GM21529 (cell line): Measurements from ENCODE around the gene ITPR3.

Experiments used
- ATAC-seq: cut with Tn5 transposase; IDR thresholded peaks from one replicate; pipeline ENCODE4 v1.9.1; 2021; ENCODE audit not compliant: unreplicated experiment

Gene ITPR3

GRCh38 chr6:33727932-33728331 is 106.8 kb downstream of the ITPR3 start:
- ATAC-seq = no peak

DNA sequence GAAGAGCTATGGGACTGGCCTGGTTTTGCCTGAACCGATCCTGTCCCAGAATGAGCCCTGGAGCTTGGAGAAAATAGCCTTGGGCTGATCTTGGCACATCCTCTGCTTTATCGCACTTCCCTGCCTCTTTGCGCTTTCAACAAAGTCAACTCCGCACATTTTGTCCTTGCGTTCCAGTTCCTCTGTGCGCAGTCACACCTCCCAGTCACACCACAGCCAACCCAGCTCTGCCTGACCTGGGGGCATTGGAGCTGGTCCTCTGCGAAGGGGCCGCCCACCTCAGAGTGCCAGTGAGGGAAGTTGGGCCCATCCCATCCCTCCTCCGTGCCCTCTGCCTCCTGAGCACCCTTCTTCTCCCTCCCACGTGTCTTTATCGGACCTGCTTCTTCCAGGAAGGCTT is 107.3 kb downstream of the ITPR3 start:
- ATAC-seq = no peak

GRCh38 chr6:33729059-33729458 is 107.9 kb downstream of the ITPR3 start:
- no peak for ATAC-seq

DNA sequence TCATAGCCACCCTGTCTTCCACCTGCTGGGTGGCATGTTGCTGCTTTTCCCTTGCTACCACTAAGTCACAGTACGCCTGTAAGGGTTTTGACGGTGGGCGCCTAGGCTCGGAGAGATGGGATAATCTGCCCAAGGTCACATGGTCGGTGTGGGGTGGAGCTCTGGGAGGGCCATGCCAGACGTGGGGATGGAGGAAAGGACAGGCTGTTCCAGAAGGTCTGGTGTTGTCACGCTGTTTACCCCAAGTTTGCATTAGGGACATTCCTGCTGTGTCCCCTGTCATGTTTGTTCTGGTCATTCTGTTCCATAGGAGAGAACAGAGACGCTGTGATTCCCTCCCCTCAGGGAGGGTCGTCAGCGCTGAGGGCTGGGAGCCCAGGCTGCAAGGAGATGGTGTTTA is 109.5 kb downstream of the ITPR3 start:
- ATAC-seq = no peak

GRCh38 chr6:33731035-33731434 is 109.9 kb downstream of the ITPR3 start:
- ATAC-seq = no peak

GRCh38 chr6:33731751-33732282 is 110.7 kb downstream of the ITPR3 start:
- ATAC-seq = no peak

GRCh38 chr6:33732385-33732784 is 111.3 kb downstream of the ITPR3 start:
- ATAC-seq = no peak

GRCh38 chr6:33732817-33733708 is 111.9 kb downstream of the ITPR3 start:
- no peak for ATAC-seq

- no peak for ATAC-seq
Measured at GRCh38 chr6:33733709-33734007, 112.5 kb downstream of the ITPR3 start.

- ATAC-seq = no peak
Measured at GRCh38 chr6:33735216-33735615, 114.1 kb downstream of the ITPR3 start.

- ATAC-seq = no peak
Measured at GRCh38 chr6:33737267-33738026, 116.3 kb downstream of the ITPR3 start.

- ATAC-seq = no peak
Measured at GRCh38 chr6:33738153-33738552, 117.0 kb downstream of the ITPR3 start.

DNA sequence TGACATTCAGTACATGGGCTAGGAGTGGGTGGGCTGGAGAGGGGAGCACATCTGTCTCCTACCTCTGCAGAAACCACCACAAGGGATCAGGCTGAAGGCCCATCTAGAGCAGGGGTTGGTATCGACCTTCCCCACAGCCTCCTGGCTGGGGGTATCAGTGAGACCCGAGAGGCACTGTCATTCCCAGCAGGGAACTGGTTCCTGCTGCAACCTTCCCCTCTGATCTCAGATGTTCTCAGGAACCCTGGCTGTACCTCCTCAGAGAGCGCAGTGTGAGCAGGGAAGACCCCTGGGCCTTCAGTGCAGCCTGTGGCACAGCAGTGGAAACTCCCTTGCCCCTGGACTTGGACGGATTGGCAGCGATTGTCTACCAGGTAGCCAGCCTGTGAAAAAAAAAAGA is 117.8 kb downstream of the ITPR3 start:
- ATAC-seq = no peak

- ATAC-seq = no peak
Measured at GRCh38 chr6:33739571-33739970, 118.4 kb downstream of the ITPR3 start.

GRCh38 chr6:33740204-33740608 is 119.1 kb downstream of the ITPR3 start:
- ATAC-seq = no peak

DNA sequence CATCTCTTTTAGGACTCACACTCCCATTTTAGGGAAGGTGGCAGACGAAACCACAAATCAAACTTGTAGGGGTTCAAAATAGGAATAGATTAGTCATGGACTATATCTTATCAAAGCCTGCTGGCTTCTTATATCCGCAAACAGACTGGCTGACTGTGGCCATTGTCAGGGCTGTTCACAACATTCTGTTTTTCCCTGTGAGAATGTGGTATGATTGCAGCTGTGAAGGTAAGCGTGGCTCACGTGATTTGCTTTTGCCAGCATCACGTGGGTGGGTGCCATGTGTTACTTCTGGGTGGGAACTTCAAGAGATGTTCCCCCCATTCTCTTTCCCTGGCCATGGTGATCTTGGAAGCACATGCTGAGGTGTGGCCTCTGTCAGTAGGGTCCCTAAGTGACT is 119.7 kb downstream of the ITPR3 start:
- no peak for ATAC-seq

GRCh38 chr6:33742092-33742491 is 121.0 kb downstream of the ITPR3 start:
- no peak for ATAC-seq

DNA sequence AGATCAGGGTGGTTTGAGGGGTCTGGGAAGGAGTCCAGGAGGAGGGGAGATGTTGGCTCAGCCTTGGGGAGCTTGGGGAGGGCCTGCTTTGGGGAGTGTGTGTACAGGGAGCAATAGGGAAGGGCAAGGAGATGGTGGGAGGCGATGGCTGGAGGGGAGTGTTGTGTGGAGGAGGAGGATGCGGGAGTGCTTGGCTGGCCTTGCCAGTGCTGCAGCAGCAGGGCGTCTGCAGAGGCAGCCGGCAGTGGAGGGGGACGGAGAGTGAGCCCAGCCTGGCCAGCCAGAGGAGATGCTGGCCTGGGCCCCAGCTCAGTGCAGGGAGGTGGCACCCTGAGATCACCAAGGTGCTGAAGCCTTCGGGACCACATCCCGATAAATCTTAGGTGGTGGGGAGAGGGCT is 121.7 kb downstream of the ITPR3 start:
- no peak for ATAC-seq

DNA sequence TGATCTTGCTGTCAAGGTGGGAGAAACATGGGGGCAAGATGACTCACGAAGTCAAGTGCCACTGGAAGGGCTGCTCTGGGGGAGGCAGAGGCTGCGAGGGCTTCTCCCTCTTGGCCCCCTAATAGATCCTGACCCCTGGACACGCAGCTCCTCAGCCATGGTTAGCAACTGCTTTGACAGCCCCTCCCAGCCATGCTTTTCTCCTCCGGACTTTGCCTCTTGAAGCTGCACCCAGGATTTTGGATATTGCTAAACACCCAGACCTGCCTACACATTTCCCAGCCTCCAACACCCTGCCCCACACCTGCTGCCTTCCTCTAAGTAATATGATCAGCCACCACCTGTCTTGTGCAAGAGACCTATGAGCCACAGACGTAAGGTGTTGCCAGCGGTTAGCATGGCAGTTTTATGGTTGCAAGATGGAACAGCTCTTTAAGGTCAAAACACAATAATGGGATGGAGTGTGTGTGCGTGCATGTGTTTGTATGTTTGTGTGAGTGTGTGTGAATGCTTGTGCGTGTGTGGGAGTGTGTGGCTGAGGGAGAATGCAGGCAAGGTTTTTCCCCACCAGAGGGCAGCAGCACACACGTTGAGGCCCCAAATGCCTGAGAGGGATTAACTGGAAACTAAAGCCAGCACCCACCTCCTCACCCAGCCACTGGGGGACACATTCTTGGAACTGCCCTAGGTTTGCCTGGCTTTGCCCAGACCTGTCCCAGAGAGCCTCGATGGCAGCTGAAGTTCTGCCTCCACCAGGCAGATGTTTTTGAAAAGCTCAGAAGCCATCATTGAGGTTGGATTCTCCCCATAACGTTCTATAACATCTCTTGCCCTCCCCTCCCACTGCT is 123.1 kb downstream of the ITPR3 start:
- peak; percentile 45 for ATAC-seq

DNA sequence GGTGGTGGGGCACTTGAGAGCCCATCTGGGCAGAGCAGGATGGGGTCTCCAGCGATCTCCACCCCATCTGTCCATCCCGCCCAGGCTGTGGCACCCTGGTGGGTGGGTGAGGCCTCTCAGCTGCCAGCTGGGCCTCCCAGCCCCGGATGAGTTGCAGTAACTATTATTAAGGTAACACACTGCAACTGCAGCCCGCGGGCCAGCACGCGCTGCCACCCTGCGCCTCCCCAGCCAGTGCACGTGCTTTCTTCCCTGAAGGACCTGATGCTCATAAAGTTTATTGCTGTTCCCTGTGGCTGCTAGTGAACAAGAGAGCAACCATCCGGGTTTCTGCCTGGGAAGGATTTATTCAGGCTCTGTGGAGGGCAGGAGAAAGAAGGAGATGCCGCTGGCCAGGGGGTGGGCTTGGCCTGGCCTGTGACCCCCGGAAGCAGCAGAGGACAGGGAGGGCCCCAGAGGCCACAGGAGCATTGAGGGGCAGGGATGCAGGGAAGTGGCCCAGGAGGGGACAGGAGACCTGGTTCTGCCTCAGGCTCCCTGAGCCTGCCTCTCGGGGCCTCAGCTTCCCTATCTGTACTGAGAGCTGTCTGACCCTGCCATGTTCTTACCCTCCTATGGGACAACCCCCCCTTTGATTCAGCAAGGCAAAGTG is 123.9 kb downstream of the ITPR3 start:
- no peak for ATAC-seq

GRCh38 chr6:33745548-33745947 is 124.4 kb downstream of the ITPR3 start:
- no peak for ATAC-seq
